HG02623 (cell line): Measurements from ENCODE around the gene KCNMB4.
"Not testable (repeated sequence)": the region's sequence is repeated elsewhere in the genome, so short reads cannot be mapped to it uniquely, and the experiment has no call there.

Experiments
- ATAC-seq: cut with Tn5 transposase; IDR thresholded peaks from one replicate; pipeline ENCODE4 v1.9.1; 2021; ENCODE audit warnings: moderate library complexity; ENCODE audit not compliant: unreplicated experiment

Gene KCNMB4

DNA sequence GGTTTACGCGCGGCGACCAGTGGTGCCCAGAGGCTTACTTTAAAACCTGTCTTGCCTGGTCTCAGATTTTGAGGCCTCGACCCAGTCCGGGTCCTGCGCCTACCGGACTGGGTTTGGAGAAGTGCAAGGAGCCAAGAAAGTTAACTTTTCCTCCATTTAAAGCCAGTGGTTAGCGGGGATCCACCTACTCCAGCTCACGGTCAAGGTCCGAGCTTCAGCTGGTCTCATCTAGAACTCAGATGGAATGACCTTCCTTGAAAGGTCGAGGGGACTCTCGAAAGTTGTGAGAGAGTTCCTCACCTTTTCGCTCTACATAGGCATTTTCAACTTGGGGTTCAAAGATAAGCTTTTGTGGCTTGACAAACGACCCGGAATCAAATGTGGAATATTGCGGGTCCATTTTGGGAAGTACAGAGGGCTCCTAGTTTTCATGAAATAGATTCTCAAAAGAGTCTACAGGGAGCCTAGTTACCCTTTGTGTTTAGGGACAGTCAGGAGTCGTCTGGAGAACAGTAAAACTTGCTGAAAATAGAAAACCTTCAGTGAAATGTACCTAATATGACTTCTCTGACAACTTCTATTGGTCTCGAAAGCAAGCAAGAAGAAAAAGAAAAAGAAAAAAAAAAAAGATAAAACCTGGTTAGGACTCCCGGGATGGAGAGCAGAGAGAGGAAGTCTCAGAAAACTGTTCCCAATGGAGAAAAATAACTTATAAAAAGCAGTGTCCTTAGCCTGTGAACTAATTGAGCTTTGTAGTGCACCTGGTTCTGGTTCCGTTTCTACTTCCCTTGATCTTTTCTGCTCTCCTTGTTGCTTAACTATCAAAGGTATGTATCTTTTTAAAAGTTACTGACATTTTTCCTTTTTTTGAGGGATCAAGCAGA, 1.4 kb downstream of the KCNMB4 start:
- no peak for ATAC-seq

DNA sequence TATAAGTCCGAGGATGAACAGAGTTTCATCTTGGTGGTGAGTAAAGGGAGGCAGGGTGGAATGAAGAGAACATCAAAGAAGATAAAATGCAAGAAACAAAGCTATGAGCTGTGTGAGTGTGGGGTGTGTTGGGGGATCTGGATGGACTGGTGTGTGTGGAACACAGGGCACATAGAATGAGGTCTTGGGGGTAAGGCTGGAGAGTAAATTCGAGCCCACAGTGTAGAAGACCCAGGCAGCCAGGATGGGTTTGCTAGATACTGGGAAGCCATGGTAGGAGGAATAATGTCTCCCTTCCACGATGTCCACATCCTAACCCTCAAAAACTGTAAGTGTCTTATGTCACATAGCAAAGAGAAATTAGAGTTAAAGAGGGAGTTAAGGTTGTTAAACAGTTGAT, 6.8 kb downstream of the KCNMB4 start:
- no peak for ATAC-seq

- ATAC-seq: no peak
Observed at GRCh38 chr12:70379846-70380245, 13.8 kb downstream of the KCNMB4 start.

GRCh38 chr12:70383484-70383883, 17.4 kb downstream of the KCNMB4 start:
- no peak for ATAC-seq

DNA sequence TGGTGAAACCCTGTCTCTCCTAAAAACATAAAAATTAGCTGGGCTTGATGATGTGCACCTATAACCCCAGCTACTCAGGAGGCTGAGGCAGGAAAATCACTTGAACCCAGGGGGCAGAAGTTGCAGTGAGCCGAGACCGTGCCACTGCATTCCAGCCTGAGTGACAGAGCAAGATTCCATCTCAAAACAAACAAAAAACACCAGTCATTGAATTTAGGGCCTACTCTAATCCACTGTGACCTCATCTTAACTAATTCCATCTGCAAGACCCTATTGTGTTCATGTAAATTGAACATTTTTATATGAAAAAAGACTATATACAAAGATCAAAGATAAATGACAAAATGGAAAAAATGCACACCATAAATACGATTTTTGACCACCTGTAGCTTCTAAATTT, 17.8 kb downstream of the KCNMB4 start:
- no peak for ATAC-seq

DNA sequence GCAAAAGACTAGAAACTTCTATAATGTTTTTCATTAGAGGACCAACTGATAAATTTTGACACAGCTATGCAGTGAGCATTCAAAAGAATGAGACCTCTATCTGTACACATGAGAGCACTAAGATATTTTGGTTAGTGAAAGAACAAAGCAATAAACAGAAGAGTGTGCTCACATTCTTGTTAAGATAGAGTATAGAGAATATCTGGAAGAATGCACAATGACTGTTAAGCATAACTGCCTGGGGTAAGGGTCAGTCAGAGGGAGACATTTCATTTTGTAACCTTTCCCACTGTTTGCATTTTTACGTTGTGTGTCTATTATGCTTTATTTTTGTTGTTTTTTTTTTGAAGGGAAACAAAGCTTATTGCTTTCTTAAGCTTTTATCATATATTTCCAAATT, 20.7 kb downstream of the KCNMB4 start:
- no peak for ATAC-seq

GRCh38 chr12:70389678-70390077, 23.6 kb downstream of the KCNMB4 start:
- ATAC-seq: no peak

DNA sequence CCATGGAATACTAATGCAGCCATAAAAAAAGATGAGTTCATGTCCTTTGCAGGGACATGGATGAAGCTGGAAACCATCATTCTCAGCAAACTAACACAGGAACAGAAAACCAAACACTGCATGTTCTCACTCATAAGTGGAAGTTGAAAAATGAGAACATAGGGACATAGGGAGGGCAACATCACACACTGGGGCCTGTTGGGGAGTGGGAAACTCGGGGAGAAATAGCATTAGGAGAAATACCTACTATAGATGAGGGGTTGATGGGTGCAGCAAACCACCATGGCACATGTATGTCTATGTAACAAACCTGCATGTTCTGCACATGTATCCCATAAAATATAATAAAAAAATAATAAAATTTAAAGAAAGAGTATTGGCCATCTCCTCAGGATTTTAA, 26.5 kb downstream of the KCNMB4 start:
- not testable (repeated sequence) for ATAC-seq

- no peak for ATAC-seq
Observed at GRCh38 chr12:70393787-70394499, 27.9 kb downstream of the KCNMB4 start.

DNA sequence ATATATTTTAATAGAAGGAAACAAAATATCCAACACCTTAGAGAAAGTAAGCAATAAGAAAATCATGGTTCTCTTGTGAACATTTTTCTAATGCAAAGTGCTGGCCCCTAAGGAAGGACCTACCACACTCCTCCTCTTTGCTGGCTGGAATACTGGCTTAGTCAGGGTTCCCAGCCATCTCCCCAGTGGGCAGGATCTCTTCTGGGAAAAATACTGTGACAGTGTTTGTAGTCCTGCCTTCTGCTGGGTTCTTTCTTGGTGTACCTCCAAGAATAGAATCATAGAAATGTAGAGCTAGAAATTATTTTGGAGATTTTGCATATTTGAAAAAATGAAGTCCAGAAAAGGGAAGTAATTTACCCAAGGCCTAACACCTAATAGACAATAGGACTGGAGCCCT, 31.9 kb downstream of the KCNMB4 start:
- ATAC-seq: no peak

DNA sequence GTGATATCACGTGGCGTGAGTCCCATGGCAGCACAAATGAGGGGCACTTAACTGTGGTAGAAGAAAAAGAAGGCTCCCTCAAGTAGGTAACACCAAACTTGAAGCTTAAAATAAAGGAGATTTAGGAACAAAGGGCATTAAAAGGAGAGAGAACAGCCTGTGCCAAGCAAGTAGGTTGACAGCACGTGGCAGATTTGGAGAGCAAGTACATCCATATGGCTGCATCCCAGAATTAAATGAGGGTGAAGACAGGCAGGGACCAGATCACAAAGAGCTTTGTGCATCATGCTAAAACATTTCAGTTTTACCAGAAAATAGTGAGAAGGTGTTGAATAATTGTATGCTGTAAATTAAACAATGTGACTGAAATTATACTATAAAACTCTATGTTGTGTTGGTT, 32.8 kb downstream of the KCNMB4 start:
- no peak for ATAC-seq

DNA sequence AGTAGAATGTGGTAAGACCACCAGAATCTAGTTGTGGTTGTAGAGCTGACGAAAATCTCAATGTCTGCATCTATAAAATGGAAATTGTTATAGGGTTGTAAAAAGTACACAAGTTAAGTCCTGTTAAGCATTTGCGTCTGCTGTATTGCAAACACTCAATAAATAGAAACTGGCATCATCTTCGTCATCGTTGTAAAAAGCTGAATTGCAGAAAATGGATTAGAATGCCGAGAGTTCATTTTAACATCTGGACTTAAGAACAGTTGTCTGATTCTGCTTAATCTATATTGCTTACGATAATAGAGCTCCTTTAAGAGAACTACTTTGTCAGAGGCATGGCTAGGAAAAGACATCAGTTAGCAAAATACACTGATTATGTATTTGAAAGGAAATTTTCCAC, 33.2 kb downstream of the KCNMB4 start:
- ATAC-seq: no peak

DNA sequence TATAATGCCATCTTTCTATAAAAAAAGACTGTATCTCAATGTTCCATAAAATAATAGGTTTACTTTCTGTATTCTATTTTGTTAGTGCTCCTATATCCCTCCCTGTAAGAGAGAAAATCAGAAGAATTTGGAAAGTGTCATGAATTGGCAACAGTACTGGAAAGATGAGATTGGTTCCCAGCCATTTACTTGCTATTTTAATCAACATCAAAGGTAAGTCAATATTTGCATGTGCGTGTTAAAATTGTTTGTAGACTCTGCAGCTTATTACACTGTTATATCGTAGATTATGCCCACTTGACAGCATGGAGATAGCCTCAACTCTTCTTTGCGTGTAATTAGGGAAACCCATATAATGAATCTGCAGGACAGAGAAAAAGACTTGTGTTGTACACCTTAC, 34.0 kb downstream of the KCNMB4 start:
- ATAC-seq: no peak

DNA sequence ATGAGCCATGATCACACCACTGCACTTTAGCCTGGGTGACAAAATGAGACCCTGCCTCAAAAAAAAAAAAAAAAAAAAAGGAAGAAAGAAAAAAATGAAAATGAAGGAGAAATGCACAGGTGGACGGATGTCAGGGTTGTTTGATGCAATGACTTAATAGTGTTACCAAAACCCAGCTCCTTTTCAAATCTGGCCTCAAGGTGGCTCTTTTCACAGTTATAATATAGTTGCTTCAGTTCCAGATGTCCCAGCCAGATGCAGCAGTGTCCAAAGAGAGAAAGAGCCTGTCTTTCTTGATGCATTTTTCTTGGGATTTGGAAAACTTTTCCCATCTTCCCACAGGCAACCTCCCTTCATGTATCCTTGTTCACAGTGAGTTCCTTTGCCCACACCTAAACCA, 36.5 kb downstream of the KCNMB4 start:
- no peak for ATAC-seq

DNA sequence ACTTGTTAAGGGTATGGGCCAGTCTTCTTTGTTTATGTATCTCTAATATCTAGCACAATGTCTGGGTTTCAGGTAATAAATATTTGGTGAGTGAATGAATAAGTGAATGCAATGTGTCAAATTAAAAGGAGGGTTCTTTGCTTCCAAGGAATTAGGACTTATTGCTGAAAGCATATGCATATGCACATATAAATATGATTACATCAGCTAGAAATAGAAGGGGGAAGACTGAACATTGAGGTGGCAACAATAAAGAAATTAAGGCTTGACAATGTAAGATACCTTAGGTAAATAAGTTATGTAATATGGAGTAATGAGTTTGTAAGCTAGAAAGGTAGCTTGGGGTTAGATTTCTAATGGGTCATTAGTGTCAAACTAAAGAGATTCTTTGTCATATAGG, 37.7 kb downstream of the KCNMB4 start:
- ATAC-seq: no peak

DNA sequence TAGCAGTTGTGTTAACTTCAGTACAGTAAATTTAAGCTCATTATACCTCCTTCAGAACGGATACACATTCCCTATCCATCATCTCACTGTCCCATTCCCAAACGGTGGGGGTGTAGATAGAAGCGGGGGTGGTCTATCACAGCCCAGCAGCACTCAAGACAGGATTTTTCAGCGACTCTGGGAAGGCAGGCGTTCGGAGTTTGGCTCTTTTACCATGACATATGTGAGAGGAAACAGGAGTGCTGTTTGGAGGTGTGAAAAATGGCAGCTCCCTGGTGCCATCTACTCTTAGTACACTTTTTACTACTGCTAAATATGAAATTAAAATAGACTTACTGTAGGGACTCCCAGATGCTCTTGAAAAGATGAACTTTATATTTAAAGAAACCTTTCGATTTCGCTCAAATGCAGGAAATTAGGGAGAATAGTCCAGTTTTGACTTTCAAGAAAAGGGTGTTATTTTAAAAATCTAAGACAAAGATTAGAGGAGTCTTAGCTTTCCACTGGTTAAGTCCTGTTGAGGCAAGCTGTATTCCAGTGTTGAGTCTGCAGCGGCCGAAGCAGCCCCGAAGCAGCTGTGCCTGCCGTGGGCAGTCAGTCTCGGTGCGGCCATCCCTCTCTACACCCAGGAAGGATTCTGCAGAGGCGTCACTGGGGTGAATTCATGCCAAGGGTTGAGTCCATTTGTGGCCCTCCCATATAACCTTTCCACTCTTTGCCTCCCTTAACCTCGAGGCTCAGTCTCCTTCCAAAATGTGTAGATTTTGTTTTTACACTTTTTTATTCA, 42.1 kb downstream of the KCNMB4 start:
- ATAC-seq: no peak

DNA sequence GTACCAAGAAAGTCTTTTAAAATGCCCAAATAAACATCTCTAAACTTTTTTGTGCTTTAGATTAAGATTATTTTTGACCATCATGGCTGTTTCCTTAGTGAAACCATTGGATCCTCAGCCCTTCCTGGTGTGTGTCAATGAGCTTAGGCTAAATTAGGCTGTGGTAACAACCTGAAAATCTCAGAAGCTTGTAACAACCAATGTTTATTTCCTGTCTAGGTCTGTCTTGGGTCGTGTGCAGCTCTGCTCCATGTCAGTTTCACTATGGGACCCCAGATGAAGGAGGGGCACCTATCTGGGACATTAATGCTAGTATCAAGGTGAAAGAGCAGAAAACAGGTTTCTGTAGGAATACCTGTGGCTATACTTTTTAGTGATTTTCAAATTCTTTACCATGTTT, 49.9 kb downstream of the KCNMB4 start:
- ATAC-seq: peak; percentile 57

- ATAC-seq: no peak
Observed at GRCh38 chr12:70417121-70417520, 51.0 kb downstream of the KCNMB4 start.

GRCh38 chr12:70418101-70418500, 52.0 kb downstream of the KCNMB4 start:
- ATAC-seq: no peak

- no peak for ATAC-seq
Observed at GRCh38 chr12:70422631-70423030, 56.5 kb downstream of the KCNMB4 start.

GRCh38 chr12:70426620-70427019, 60.5 kb downstream of the KCNMB4 start:
- no peak for ATAC-seq

GRCh38 chr12:70427611-70428010, 61.5 kb downstream of the KCNMB4 start:
- no peak for ATAC-seq
